K562 (cell line): ENCODE measurements around the gene PGLYRP4. TPM values are rescaled to one million over a fixed set of nuclear protein-coding genes. Genes with fewer than 3 reads are reported as not detected.

Experiments used
- ATAC-seq: fragments of 200-7000 bp; cut with Tn5 transposase; 3 replicates; pipeline ENCODE4 v1.9.1; 2020; ENCODE audit warnings: moderate library complexity
- BruUV-seq: library from RNA; stranded (reverse); fragments of 400-500 nt; replicated peaks from 2 replicates; lab custom pipeline; 2021; lab: Mats Ljungman, UMichigan
- CTCF ChIA-PET: fragments of 300-600 bp; formaldehyde crosslinking; extraction: SDS; loops from one replicate; lab custom pipeline; 2021; ENCODE audit warnings: low intra/inter-chr PET ratio; lab: Yijun Ruan, JAX
- POLR2A ChIA-PET: fragments of 300-600, 350-650 bp; sonication (Branson Sonifier 250); formaldehyde crosslinking; extraction: SDS; loops from one replicate; lab custom pipeline; 2021; ENCODE audit warnings: antibody characterized with exemption, inconsistent platforms; lab: Yijun Ruan, JAX
- DNase-seq, 4 experiments: peaks; one replicate each; pipeline versions ENCODE4 v3.0.0 to v3.0.0-alpha.2; 2011 to 2018; ENCODE audit warnings: low spot score in 3 of 4, mixed read lengths in 3 of 4; ENCODE audit errors: extremely low read depth in 1 of 4
- FAIRE-seq: peaks from 2 replicates; lab custom pipeline; 2011; peaks lifted over from hg19 to GRCh38; lab: Jason Lieb, UNC
- H2AFZ ChIP-seq: 2 replicates; pipeline ENCODE4 v1.6.0; 2011; ENCODE audit warnings: low read depth, low read length, control low read depth, inconsistent platforms
- H3K27ac ChIP-seq: fragments of 200-600 bp; 3 replicates; pipeline ENCODE4 v1.8.0; 2011; ENCODE audit warnings: low read depth, mild to moderate bottlenecking, control low read depth, inconsistent platforms, low read length, moderate library complexity, mixed read lengths; ENCODE audit errors: extremely low read depth
- H3K27me3 ChIP-seq, 2 experiments: fragments of 300-600 bp in 1 of 2; 2 replicates in 1 of 2; 3 replicates in 1 of 2; pipeline versions ENCODE4 v1.6.0 to v1.8.0; 2011; ENCODE audit warnings: inconsistent platforms in 2 of 2, low read length in 2 of 2, mild to moderate bottlenecking in 1 of 2, mixed read lengths in 1 of 2, moderate library complexity in 1 of 2; ENCODE audit not compliant: control insufficient read depth in 2 of 2, insufficient read depth in 2 of 2
- H3K36me3 ChIP-seq: fragments of 300-600 bp; 3 replicates; pipeline ENCODE4 v1.8.0; 2011; ENCODE audit warnings: mild to moderate bottlenecking, low read length, inconsistent platforms; ENCODE audit not compliant: control insufficient read depth, insufficient read depth
- H3K4me1 ChIP-seq, 2 experiments: fragments of 200-600 bp in 1 of 2; replicated peaks in 1 of 2; 2 replicates in 1 of 2; 3 replicates in 1 of 2; pipeline versions ENCODE4 v1.5.1 to v1.8.0; 2011; ENCODE audit warnings: inconsistent platforms in 2 of 2, low read length in 2 of 2, mild to moderate bottlenecking in 1 of 2, mixed read lengths in 1 of 2, moderate library complexity in 1 of 2; ENCODE audit not compliant: control insufficient read depth in 2 of 2, insufficient read depth in 2 of 2
- H3K4me2 ChIP-seq: 2 replicates; pipeline ENCODE4 v1.6.1; 2011; ENCODE audit warnings: low read length, control low read depth, inconsistent platforms, mixed read lengths; ENCODE audit not compliant: insufficient read depth
- H3K4me3 ChIP-seq: fragments of 200-600 bp; sonication (generic), shearing (Covaris generic); 2 replicates; pipeline ENCODE4 v1.5.1; 2016; ENCODE audit warnings: control low read depth, inconsistent platforms
- H3K79me2 ChIP-seq: fragments of 200-600 bp; 3 replicates; pipeline ENCODE4 v1.8.0; 2011; ENCODE audit warnings: low read length, inconsistent platforms; ENCODE audit not compliant: control insufficient read depth, insufficient read depth
- H3K9ac ChIP-seq, 2 experiments: 2 replicates each; pipeline versions ENCODE4 v1.6.0 to v1.6.1; 2011; ENCODE audit warnings: low read depth in 2 of 2, low read length in 2 of 2, control low read depth in 1 of 2, inconsistent platforms in 1 of 2, mild to moderate bottlenecking in 1 of 2, mixed read lengths in 1 of 2; ENCODE audit not compliant: insufficient read depth in 1 of 2
- H3K9me1 ChIP-seq: one replicate; pipeline ENCODE4 v1.6.0; 2011; ENCODE audit warnings: inconsistent platforms, mild to moderate bottlenecking, low read length, moderate library complexity; ENCODE audit not compliant: control insufficient read depth, insufficient read depth
- H3K9me3 ChIP-seq: replicated peaks from 2 replicates; pipeline ENCODE4 v1.5.1; 2011; ENCODE audit warnings: low read depth, low read length, inconsistent platforms; ENCODE audit not compliant: control insufficient read depth, insufficient read depth
- H4K20me1 ChIP-seq: replicated peaks from 2 replicates; pipeline ENCODE4 v1.6.1; 2011; ENCODE audit warnings: low read length, inconsistent platforms, mixed read lengths; ENCODE audit not compliant: control insufficient read depth, insufficient read depth
- ATF7 ChIP-seq: fragments of 450-650 bp; IDR thresholded peaks from 2 replicates; pipeline ENCODE4 v1.7.1; 2014; ENCODE audit warnings: mild to moderate bottlenecking, moderate library complexity
- BRD4 ChIP-seq: fragments of 200-600 bp; sonication (generic); IDR thresholded peaks from 2 replicates; pipeline ENCODE4 v1.6.1; 2017; ENCODE audit warnings: inconsistent platforms
- CTCF ChIP-seq, 3 experiments: IDR thresholded peaks in 2 of 3; conservative IDR thresholded peaks in 1 of 3; 2 replicates each; pipeline ENCODE4 v1.5.1; 2011 to 2012; ENCODE audit warnings: low read length in 3 of 3, mild to moderate bottlenecking in 3 of 3, control low read depth in 2 of 3, improper control_type of control experiment in 1 of 3, inconsistent platforms in 1 of 3, low read depth in 1 of 3, mixed read lengths in 1 of 3, moderate library complexity in 1 of 3; ENCODE audit not compliant: insufficient read depth in 2 of 3
- FOXJ3 ChIP-seq: sonication (generic); formaldehyde crosslinking; IDR thresholded peaks from 2 replicates; pipeline ENCODE4 v1.4.0; 2020; ENCODE audit warnings: mild to moderate bottlenecking, missing genetic modification reagents
- JUND ChIP-seq, 2 experiments: IDR thresholded peaks; 2 replicates in 1 of 2; 3 replicates in 1 of 2; pipeline ENCODE4 v1.6.1; 2011; ENCODE audit warnings: borderline replicate concordance in 2 of 2, low read depth in 2 of 2, low read length in 2 of 2, improper control_type of control experiment in 1 of 2, missing biosample characterization in 1 of 2, missing genetic modification characterization in 1 of 2, missing genetic modification reagents in 1 of 2
- KDM4B ChIP-seq, 2 experiments: fragments of 450-650 bp in 1 of 2; sonication (generic) in 1 of 2; IDR thresholded peaks; 2 replicates each; pipeline ENCODE4 v1.6.1; 2016 to 2017; ENCODE audit warnings: borderline replicate concordance in 2 of 2, antibody characterized with exemption in 1 of 2, low read depth in 1 of 2, mild to moderate bottlenecking in 1 of 2
- MEIS2 ChIP-seq: fragments of 450-650 bp; IDR thresholded peaks from 2 replicates; pipeline ENCODE4 v1.6.1; 2014; ENCODE audit warnings: mild to moderate bottlenecking; ENCODE audit not compliant: partially characterized antibody
- NCOA2 ChIP-seq, 2 experiments: fragments of 450-650 bp; IDR thresholded peaks; 2 replicates each; pipeline ENCODE4 v1.6.1; 2018; ENCODE audit warnings: mild to moderate bottlenecking in 2 of 2, moderate library complexity in 1 of 2; ENCODE audit not compliant: partially characterized antibody in 2 of 2
- NFYB ChIP-seq: IDR thresholded peaks from 2 replicates; pipeline ENCODE4 v1.6.1; 2011; ENCODE audit warnings: mild to moderate bottlenecking, moderate library complexity; ENCODE audit not compliant: insufficient read length; ENCODE audit errors: extremely low read depth
- RHOXF2B ChIP-seq: fragments of 250-450 bp; sonication (Bioruptor Pico); conservative IDR thresholded peaks from 2 replicates; pipeline ENCODE4 v1.5.1; 2021
- SMAD1 ChIP-seq: fragments of 150-350 bp; IDR thresholded peaks from 2 replicates; pipeline ENCODE4 v1.6.1; 2014; ENCODE audit warnings: low read length, low read depth; ENCODE audit not compliant: partially characterized antibody
- SRSF7 ChIP-seq: fragments of 200-400 bp; formaldehyde crosslinking; optimal IDR thresholded peaks from 2 replicates; pipeline ENCODE3; 2017; ENCODE audit warnings: mild to moderate bottlenecking, low read depth, low read length
- TAF15 ChIP-seq: fragments of 200-400 bp; formaldehyde crosslinking; IDR thresholded peaks from 2 replicates; pipeline ENCODE4 v1.6.1; 2017; ENCODE audit warnings: mild to moderate bottlenecking, low read depth, low read length, moderate library complexity
- TEAD1 ChIP-seq, 2 experiments: fragments of 450-650 bp in 1 of 2; sonication (generic) in 1 of 2; formaldehyde crosslinking; IDR thresholded peaks; 2 replicates each; pipeline versions ENCODE4 v1.4.0 to v1.8.0; 2020 to 2022; ENCODE audit warnings: mild to moderate bottlenecking in 2 of 2, missing genetic modification reagents in 1 of 2
- XRCC5 ChIP-seq: fragments of 200-400 bp; formaldehyde crosslinking; IDR thresholded peaks from 2 replicates; pipeline ENCODE4 v1.6.1; 2017; ENCODE audit warnings: low read depth, mild to moderate bottlenecking, low read length
- ZNF316 ChIP-seq: fragments of 450-650 bp; IDR thresholded peaks from 2 replicates; pipeline ENCODE4 v1.6.1; 2016
- ZNF57 ChIP-seq: fragments of 450-650 bp; formaldehyde crosslinking; IDR thresholded peaks from 2 replicates; pipeline ENCODE4 v1.4.0; 2020; ENCODE audit warnings: mild to moderate bottlenecking, moderate library complexity
- WGBS: fragments of 100-300 bp; shearing (Covaris generic); methylation state at CpG from one replicate; pipeline ENCODE4 v1.1.6; 2016; ENCODE audit warnings: low coverage, mixed read lengths; ENCODE audit not compliant: insufficient coverage; ENCODE audit errors: missing lambda C conversion rate; 5-methylcytosine and 5-hydroxymethylcytosine counted together
- in situ Hi-C: fragments of 300-500 bp; cut with MboI; formaldehyde crosslinking; loops from 4 replicates; pipeline ENCODE4 v1.15.0; 2018; ENCODE audit warnings: inconsistent platforms, mixed read lengths
- intact Hi-C: fragments of 100-400 bp; cut with micrococcal nuclease; formaldehyde crosslinking; loops from 2 replicates; pipeline ENCODE4 v1.14.2; 2022
- polyA plus RNA-seq, 8 experiments: library from polyadenylated mRNA; depleted of rRNA in 4 of 8; stranded (reverse) in 5 of 8; unstranded in 3 of 8; fragments of >200 nt; fragmentation: Nextera tagmentation in 2 of 8; fragmentation: Illumina TruSeq in 1 of 8; extraction: Ambion mirVana in 2 of 8; extraction: Trizol in 1 of 8; gene quantifications; 2 replicates each; pipeline versions ENCODE4 v1.2.1 to v1.2.3, GENCODE V29; 2011 to 2014; ENCODE audit warnings: inconsistent platforms in 1 of 8, missing spikeins in 1 of 8
- total RNA-seq, 7 experiments: library from RNA; depleted of rRNA in 6 of 7; stranded (reverse); fragments of >200 nt in 6 of 7; fragmentation: Illumina TruSeq in 2 of 7; extraction: Trizol in 2 of 7; gene quantifications; 2 replicates each; pipeline versions ENCODE4 v1.2.1 to v1.2.3, GENCODE V29; 2011 to 2021; ENCODE audit warnings: low replicate concordance in 1 of 7
- TF ChIP-seq, protein P1 (sequence below): fragments of 250-450 bp; sonication (Bioruptor Pico); IDR thresholded peaks from 2 replicates; pipeline ENCODE4 v1.8.0; 2022; ENCODE audit warnings: inconsistent platforms, mild to moderate bottlenecking, moderate library complexity, borderline replicate concordance
- TF ChIP-seq, protein P2 (sequence below): fragments of 450-650 bp; IDR thresholded peaks from 2 replicates; pipeline ENCODE4 v1.6.1; 2014; ENCODE audit warnings: low read depth, mild to moderate bottlenecking, moderate library complexity, borderline replicate concordance

The PGLYRP4 gene
- total and polyA plus RNA-seq, 9 of the 15 experiments (the other 6 are each of a cell fraction or from before 2014, with no cell fraction given), result 0.06 to 0.13 (median 0.11) TPM; not detected in 6

DNA sequence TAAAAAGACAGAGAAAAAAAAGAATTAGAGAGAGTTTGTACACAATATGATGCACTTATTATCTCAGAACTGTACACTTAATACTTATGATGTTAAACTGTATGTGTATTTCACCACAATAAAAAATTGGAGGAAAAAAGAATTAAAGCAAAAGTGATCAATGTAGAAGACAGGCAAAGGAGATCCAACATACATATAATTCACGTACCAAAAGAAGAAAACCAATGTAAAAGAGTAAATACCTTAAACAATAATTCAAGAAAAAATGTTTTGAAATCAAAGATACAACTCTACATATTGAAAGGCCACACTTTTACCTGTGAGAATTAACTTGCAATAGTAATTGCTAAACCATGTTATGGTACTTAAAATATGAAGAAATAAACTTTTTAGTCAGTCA is 26.1 kb downstream of the PGLYRP4 start:
- BruUV-seq, result no TSS peak
- TF ChIP-seq NFYB (no peak), JUND (IDR thresholded peaks at IDR 0.05; ENCODE audit: borderline replicate concordance, low read depth, low read length) (no peak), JUND (tag; IDR thresholded peaks at IDR 0.05; ENCODE audit: borderline replicate concordance, low read depth, low read length) (no peak), ATF7 (no peak), KDM4B (IDR thresholded peaks at IDR 0.05; ENCODE audit: borderline replicate concordance in 2 of 2, low read depth in 1 of 2) (no peak), TAF15 (no peak), CTCF (IDR thresholded peaks at IDR 0.05 in 2 of 3, conservative IDR thresholded peaks at IDR 0.05 in 1 of 3; ENCODE audit: insufficient read depth in 2 of 3, low read depth in 1 of 3, low read length in 3 of 3) (no peak), SRSF7 (no peak), RHOXF2B (CRISPR knock-in tag) (no peak), MEIS2 (no peak), ZNF316 (no peak), TEAD1 (CRISPR knock-in tag; IDR thresholded peaks at IDR 0.05) (no peak), FOXJ3 (no peak), NCOA2 (IDR thresholded peaks at IDR 0.05; ENCODE audit: partially characterized antibody in 2 of 2) (no peak), XRCC5 (no peak), BRD4 (no peak), SMAD1 (no peak), ZNF57 (CRISPR knock-in tag) (no peak)
- TF ChIP-seq, protein P1, sequence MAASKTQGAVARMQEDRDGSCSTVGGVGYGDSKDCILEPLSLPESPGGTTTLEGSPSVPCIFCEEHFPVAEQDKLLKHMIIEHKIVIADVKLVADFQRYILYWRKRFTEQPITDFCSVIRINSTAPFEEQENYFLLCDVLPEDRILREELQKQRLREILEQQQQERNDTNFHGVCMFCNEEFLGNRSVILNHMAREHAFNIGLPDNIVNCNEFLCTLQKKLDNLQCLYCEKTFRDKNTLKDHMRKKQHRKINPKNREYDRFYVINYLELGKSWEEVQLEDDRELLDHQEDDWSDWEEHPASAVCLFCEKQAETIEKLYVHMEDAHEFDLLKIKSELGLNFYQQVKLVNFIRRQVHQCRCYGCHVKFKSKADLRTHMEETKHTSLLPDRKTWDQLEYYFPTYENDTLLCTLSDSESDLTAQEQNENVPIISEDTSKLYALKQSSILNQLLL (CRISPR knock-in tag), result no peak
- TF ChIP-seq, protein P2, sequence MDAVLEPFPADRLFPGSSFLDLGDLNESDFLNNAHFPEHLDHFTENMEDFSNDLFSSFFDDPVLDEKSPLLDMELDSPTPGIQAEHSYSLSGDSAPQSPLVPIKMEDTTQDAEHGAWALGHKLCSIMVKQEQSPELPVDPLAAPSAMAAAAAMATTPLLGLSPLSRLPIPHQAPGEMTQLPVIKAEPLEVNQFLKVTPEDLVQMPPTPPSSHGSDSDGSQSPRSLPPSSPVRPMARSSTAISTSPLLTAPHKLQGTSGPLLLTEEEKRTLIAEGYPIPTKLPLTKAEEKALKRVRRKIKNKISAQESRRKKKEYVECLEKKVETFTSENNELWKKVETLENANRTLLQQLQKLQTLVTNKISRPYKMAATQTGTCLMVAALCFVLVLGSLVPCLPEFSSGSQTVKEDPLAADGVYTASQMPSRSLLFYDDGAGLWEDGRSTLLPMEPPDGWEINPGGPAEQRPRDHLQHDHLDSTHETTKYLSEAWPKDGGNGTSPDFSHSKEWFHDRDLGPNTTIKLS, result no peak
- ATAC-seq, result no peak
- Histone ChIP-seq H3K36me3 (no peaks in the 10 kb centered on the region), H3K9ac (no peak overlapping the region), H3K27ac (no peak overlapping the region), H2AFZ (no peak overlapping the region), H3K4me3 (no peak overlapping the region), H3K4me2 (no peak overlapping the region), H3K79me2 (no peaks in the 10 kb centered on the region), H3K9me3 (no peaks in the 10 kb centered on the region), H3K27me3 (no peaks in the 10 kb centered on the region; a peak in 1 of 5 replicates), H4K20me1 (no peaks in the 10 kb centered on the region), H3K9me1 (no peaks in the 10 kb centered on the region), H3K4me1 (no peaks in the 10 kb centered on the region)
- no peak for DNase-seq
- ChIA-PET CTCF (no interaction called here), POLR2A (no interaction called here)
- intact Hi-C loops (no loop called here), in situ Hi-C loops (no loop called here)
- 0% methylated on average over 1 of the region's 1 CpG for WGBS
- no peak for FAIRE-seq
